ENCODE results near the gene DDX59.
A peak's percentile ranks its signal among the peaks of the same experiment; 100 is the strongest.

DDX59 gene

DNA sequence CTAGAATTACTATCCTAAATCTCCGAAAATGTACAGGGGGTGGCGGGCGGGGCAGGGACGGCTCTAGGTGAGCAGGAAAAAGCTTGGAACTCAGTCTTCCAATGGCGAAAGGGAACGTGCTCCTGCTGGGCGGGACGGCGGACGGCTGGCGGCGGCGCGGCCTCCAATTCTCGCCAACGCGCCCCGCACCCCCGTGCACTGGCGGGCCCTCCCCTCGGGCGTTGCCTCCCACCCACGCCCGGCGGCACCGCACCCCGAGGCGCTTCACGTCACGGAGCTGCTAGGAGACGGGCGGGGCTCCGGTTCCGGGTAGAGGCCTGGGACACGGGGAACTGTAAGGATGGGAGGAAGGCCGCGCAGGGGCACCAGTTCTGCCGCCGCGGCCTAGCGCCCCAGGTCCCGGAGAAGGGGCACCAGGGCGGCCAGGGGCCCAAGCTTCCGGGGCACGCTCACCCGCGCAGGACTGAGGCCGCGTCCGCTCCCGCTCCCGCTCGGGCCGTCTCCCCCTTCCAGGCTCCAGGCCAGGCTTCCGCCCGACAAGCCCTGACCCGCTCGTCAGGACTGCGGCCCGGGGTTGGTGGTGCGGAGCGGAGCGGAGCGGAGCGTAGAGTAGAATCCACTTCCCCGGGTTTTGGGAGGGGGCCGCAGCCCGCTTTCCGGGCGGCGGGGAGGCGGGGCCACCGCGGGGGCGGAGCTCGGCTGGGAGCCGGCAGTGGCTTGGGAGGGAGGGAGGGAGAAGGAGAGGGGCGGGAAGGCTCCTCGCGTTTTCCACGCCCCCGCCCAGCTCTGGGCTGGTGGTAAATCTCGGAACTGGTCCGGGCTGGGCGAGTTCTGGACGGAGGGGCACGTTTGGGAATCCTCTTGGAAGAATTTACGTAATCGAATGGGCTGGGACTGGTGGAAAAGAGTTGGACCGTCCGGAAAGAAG, at the start of gene DDX59:
TSS of gene DDX59 (minus strand) at position 594 of the 928 bp plus-strand sequence. CDS start 3,167 bp downstream, outside the sequence.
- peak; percentile 99 for DNase-seq (ENCODE audit: low read depth, low spot score)

DNA sequence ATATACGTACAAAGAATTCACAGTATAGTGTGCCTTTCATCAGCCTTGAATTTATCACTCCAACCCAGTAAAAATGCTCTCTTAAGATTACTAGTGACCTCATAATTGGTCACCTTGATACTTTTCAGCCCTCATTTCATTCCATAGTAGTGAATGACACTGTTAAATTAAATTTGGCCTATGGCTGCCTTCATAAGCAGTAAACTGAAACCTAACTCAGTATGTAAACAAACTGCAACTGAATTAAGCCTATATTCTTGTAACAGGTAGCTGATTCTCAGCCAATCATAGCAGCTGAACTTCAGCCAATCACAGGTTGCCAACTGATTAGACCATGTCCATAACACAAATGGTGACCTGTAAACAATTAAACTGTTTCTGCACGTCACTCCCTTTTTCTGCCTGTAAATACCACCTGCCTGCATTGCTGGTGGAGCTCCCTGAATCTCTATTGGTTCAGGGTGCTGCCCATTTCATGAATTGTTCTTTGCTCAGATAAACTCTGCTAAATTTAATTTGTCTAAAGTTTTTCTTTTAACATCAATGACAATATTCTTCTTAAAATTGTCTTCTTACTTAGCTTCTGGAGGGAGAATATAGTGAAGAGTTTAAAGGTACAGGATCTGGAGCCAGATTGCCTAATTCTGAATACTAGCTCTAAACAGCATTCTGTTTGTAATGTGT, 44.9 kb upstream of the DDX59 start:
- DNase-seq (ENCODE audit: low read depth, low spot score), result no peak

DNA sequence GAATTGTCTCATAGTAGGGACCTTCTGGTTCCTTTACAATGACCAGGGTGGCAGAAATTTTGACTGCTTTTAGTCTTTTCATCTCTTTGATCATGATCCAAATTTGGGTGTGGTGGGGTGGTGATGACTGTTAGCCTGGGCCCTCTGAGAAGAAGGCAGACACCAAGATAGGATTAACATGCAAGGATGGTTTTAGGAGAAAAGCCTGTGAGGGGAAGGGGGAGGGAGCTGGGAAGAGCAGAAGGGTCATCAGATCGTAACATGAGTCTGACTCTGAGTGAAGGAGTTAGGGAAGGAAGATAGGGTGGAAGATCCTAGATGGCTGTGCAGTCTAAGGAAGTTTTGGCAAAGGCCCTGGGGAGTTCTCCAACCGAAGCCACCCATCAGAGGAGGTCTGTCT, 40.5 kb upstream of the DDX59 start:
- no peak for DNase-seq (ENCODE audit: low read depth, low spot score)

DNA sequence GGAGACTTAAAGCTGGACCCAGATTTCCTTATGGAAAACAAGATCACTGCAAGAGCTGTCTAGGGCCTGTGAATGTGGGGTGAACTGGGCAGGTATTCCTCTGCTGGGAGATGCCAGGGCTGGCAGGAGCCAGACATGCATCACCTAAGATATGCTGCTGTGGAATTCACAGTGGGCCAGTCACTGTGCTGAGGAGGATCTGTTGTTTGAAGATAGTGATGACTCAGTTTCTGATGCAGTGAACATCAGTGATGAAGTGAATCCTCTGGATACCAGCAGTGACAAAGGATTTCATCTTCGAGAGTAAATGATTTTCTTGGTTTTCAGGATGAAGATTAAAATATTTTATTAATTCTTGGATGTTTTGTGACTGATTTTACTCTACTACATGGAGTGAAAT, 39.1 kb upstream of the DDX59 start:
- no peak for DNase-seq (ENCODE audit: low read depth, low spot score)

GRCh38 chr1:200708161-200708560, 38.5 kb upstream of the DDX59 start:
- no peak for DNase-seq (ENCODE audit: low read depth, low spot score)

GRCh38 chr1:200707116-200707515, 37.4 kb upstream of the DDX59 start:
- no peak for DNase-seq (ENCODE audit: low read depth, low spot score)

DNA sequence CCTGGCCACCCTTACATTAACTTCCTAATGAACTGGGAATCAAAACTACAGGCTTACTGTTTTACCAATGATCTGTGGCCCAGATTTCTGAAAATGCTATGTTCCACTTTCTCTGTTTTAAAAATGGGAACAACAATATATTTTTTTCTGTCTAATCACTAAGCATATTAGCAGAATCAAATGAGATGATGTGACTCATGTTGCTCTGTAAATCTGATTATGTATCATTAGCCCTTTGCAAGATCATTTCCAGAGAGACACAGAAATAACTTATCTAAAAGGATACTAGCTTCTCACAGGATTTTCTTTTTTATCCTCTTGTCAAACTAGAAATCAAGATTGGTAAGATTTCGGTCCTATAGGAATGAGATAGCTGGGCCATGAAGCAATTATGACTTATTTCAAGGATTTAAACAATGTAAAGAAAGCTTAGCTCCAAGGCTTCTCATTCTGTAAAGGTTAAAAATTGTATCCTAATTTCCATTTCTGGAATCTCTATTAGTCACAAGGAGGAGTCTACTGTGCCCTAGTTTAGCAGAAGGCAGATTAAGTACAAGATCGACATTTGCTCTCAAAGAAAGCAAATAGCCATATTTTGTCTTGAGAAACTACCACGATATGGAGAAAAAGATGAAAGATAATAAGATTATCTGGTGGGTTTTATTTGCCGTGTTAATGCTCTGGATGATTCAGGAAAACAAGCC, 36.6 kb upstream of the DDX59 start:
- DNase-seq (ENCODE audit: low read depth, low spot score), result no peak

DNA sequence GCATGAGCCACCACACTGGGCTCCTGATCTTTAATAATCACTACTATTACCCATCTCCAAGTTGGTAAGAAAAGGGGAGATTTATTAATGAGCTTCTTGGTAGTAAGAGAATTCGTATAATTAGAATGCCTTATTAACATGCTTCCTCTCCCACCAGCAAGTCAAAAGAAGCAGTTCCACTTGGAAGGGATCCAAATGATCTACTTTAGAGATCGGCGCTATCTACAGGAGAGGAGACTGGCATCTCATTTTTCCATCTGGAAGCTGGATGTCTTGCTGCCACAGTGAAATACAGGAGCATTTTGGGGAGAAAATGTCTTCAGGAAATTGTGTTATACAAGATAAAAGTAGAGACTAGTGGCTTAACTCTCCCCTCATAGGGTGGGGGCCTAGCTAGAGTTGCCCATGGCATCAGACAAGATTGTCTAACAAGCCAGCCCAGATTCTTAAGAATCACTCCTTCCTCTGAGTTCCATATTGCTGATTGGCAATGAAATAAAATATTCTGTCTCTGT, 35.3 kb upstream of the DDX59 start:
- DNase-seq (ENCODE audit: low read depth, low spot score), result no peak

DNA sequence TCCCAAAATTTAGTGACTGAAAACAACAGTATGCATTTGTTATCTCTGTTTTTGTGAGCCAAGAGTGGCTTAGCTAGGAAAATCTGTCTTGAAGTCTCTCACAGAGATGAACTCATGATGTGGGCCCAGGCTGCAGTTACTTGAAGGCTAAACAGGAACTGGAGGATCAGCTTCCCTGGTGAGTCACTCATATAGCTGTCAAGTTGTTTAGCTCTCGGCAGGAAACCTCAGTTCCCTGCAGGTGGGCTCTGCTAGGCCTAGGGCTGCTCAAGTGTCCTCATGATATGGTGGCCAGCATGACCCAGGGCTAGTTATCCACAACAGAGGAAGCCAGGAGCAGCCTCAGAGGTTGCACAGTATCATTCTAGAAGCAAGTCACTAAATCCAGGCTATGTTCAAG, 30.2 kb upstream of the DDX59 start:
- DNase-seq (ENCODE audit: low read depth, low spot score), result peak; percentile 51

DNA sequence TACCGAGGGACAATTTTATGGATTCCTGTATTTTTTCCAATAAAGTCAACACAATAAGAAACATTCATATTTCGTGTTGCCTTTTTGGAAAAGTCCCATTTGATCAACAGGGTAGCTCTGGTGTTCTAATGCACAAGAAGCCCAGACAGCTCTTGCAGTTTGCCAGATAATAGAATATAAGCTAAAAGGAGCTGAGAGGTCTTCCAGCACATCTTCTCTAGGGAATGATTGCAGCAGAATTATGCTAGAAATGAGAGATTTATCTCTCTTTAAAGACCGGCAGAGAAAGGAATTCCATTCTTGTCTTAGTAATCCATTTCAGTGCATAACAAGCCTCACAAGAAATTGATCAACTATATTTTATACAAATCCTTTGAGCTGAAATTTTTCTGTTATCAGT, 25.0 kb upstream of the DDX59 start:
- no peak for DNase-seq (ENCODE audit: low read depth, low spot score)

GRCh38 chr1:200693327-200693726, 23.6 kb upstream of the DDX59 start:
- no peak for DNase-seq (ENCODE audit: low read depth, low spot score)

DNA sequence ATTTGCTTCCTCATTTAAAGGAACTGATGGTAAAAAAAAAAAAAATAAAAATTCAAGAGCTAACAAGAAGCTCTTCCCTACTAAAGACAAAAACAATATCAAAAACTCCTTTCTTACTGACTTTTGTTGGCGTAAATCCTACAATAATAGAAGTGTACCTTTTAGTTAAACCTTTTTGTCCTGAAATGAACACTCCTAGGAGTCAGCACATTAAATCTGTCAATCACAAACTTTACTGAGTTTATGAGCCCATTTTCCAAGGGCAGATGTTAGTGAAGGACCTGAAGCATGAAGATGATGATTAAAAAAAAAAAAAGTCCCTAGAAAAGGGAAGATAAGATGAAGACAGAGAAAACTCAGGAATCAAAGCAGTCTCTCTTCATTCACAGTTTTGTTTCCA, 22.6 kb upstream of the DDX59 start:
- no peak for DNase-seq (ENCODE audit: low read depth, low spot score)

GRCh38 chr1:200686620-200687019, 16.9 kb upstream of the DDX59 start:
- DNase-seq (ENCODE audit: low read depth, low spot score), result no peak

DNA sequence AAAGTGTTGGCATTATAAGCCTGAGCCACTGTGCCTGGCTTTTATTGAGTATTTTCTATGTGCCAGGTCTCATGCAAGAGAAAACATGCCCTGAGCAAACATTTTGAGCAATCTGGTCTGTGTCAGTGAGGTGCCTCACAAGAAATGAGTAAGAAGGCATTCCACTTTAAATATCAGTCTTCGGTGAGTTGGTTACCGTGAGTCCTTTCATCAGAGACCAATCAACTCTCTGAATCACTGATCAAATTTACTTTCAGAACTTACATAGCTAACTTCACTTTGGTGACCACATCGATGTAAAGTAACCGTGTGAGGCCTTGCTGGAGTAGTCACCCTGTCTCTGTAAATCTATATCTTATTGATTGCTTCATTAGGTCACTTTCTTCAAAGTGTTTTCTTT, 14.3 kb upstream of the DDX59 start:
- DNase-seq (ENCODE audit: low read depth, low spot score), result no peak

GRCh38 chr1:200683298-200683697, 13.6 kb upstream of the DDX59 start:
- DNase-seq (ENCODE audit: low read depth, low spot score), result no peak

DNA sequence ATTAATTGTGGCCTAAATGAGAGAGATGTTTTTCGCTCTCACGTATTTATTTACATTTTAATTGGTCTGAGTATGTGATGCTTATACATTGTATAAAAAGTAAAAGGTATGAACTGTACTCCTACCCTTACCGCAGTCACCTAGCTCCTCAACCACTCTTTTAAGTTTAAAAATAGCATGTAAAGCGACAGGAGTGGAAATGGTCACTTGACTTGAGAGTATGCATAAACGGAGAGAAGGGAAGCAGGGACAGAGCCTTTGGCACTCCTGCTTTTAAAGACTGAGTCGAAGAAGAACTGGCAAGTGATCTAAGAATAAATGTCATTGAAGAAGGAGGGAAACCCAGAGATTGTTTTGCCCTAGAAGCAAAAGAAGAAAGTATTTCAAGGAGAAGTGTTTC, 11.5 kb upstream of the DDX59 start:
- DNase-seq (ENCODE audit: low read depth, low spot score), result no peak

DNA sequence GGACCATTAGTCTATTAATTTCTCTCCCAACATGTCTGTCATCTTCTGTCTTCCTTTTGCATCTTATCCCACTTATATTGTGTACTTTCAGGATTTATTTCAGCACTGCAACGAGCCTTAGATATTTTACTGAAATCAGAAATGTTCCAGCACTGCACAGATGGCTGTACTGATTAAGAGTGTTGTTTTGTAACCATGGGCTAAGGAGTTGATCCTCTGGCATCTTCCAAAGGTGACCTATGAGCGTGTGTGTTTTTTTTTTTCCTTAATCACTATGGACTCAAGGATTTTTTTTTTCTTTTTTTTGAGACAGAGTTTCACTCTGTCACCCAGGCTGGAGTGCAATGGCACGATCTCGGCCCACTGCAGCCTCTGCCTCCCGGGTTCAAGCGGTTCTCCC, 7.1 kb upstream of the DDX59 start:
- no peak for DNase-seq (ENCODE audit: low read depth, low spot score)

GRCh38 chr1:200675588-200675852, 5.8 kb upstream of the DDX59 start:
- no peak for DNase-seq (ENCODE audit: low read depth, low spot score)

GRCh38 chr1:200674838-200675587, 5.3 kb upstream of the DDX59 start:
- DNase-seq (ENCODE audit: low read depth, low spot score), result no peak

- no peak for DNase-seq (ENCODE audit: low read depth, low spot score)
These were observed 4.5 kb upstream of the DDX59 start for GRCh38 chr1:200673952-200674823.
